Sigmoid colon (tissue), 7 donors: ENCODE measurements around the gene PRELID2. TPM values are rescaled to one million over a fixed set of nuclear protein-coding genes. Genes with fewer than 3 reads are reported as not detected.

ENCODE experiments used
- DNase-seq: peaks from one replicate; pipeline ENCODE4 v3.0.0-alpha.2; 2019
- H3K27ac ChIP-seq, 4 donors: fragments of 200-600 bp; sonication (generic); one replicate each; pipeline ENCODE4 v1.5.1; 2016 to 2019; ENCODE audit warnings: mild to moderate bottlenecking in 1 of 4
- H3K27me3 ChIP-seq, 3 donors: fragments of 200-600 bp; sonication (generic); one replicate each; pipeline ENCODE4 v1.5.1; 2019; ENCODE audit warnings: mild to moderate bottlenecking in 1 of 3
- H3K36me3 ChIP-seq, 4 donors: fragments of 200-600 bp; sonication (generic); one replicate each; pipeline ENCODE4 v1.5.1; 2016 to 2019
- H3K4me1 ChIP-seq, 4 donors: fragments of 200-600 bp; sonication (generic); one replicate each; pipeline ENCODE4 v1.5.1; 2017 to 2019
- H3K4me3 ChIP-seq, 4 donors: fragments of 200-600 bp; sonication (generic); one replicate each; pipeline ENCODE4 v1.5.1; 2017 to 2019; ENCODE audit warnings: mild to moderate bottlenecking in 2 of 4, moderate library complexity in 1 of 4
- H3K9me3 ChIP-seq, 4 donors: fragments of 200-600 bp in 3 of 4; sonication (generic) in 3 of 4; one replicate each; pipeline versions ENCODE4 v1.5.1 to v1.6.1; 2013 to 2019
- EP300 ChIP-seq, 4 donors: sonication (generic); formaldehyde crosslinking; IDR thresholded peaks; one replicate each; pipeline ENCODE4 v1.6.1; 2017; ENCODE audit warnings: antibody characterized with exemption in 4 of 4
- POLR2A ChIP-seq, 2 donors: fragments of 450-650 bp; IDR thresholded peaks; one replicate each; pipeline ENCODE4 v1.6.1; 2016; ENCODE audit warnings: antibody characterized with exemption in 2 of 2, mild to moderate bottlenecking in 2 of 2, moderate library complexity in 2 of 2
- POLR2AphosphoS5 ChIP-seq, 4 donors: sonication (generic); formaldehyde crosslinking; IDR thresholded peaks; one replicate each; pipeline ENCODE4 v1.6.1; 2017; ENCODE audit warnings: antibody characterized with exemption in 4 of 4
- WGBS, 2 donors: extraction: QIAGEN DNeasy Blood & Tissue Kit; methylation state at CpG; one replicate each; pipeline ENCODE4 v1.1.7; 2013; 5-methylcytosine and 5-hydroxymethylcytosine counted together
- intact Hi-C: fragments of 100-400 bp; cut with DNase I; formaldehyde crosslinking; loops from one replicate; pipeline ENCODE4 v1.15.1; 2023
- polyA plus RNA-seq, 3 donors: library from polyadenylated mRNA; stranded (reverse); fragments of 200-250 nt; gene quantifications; one replicate each; pipeline ENCODE4 v1.2.3, GENCODE V29; 2013
- total RNA-seq, 4 donors: library from RNA; depleted of rRNA; stranded (reverse); fragments of >200 nt; gene quantifications; one replicate each; pipeline ENCODE4 v1.1.0, GENCODE V29; 2016
- TF ChIP-seq, protein P1 (sequence below), 4 experiments: fragments of 450-650 bp in 3 of 4; fragments of 200-600 bp in 1 of 4; IDR thresholded peaks; one replicate each; pipeline ENCODE4 v1.5.1; 2016 to 2019; ENCODE audit warnings: antibody characterized with exemption in 4 of 4, mild to moderate bottlenecking in 3 of 4, moderate library complexity in 2 of 4
- donor health status: healthy with polysubstance abuse.
- donor health status: Bipolar disorder and iron deficiency.
- donor health status: healthy.

Gene PRELID2
- total and polyA plus RNA-seq, 7 donors: 7.1 to 62.5 (median 19.9) TPM

DNA sequence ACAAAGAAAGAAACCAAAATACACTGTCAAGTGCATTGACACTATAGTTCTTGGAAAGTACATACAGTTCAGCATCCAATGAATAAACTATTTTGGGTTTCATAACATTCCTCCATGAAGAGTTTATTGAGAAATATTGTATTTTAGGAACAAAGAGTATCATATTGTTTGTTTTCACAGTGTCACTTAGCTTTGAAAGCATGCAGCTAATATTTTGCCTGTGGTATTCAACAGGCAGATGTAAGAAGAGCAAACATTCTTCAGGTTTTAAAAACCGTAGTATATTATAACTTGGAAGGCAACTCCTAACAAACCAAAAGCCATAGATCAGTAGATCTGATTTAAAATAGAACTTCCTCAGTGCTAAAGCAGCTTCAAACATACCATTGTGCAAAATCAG lies 4.5 kb downstream of the PRELID2 start:
- H3K9me3 ChIP-seq: no peaks in the 10 kb centered on the region
- 11 to 37% methylated on average over 1 of the region's 1 CpG for WGBS, 2 donors
- peaks cover 0 to 29% (median 22%) of the 10 kb centered on the region in 4 donors for H3K4me1 ChIP-seq
- no peak overlapping the region for H3K4me3 ChIP-seq
- no peak for DNase-seq
- no peaks in the 10 kb centered on the region for H3K27me3 ChIP-seq
- TF ChIP-seq EP300 (IDR thresholded peaks at IDR 0.05) (no peak), POLR2A (IDR thresholded peaks at IDR 0.05) (no peak), POLR2AphosphoS5 (IDR thresholded peaks at IDR 0.05) (no peak)
- TF ChIP-seq, protein P1, sequence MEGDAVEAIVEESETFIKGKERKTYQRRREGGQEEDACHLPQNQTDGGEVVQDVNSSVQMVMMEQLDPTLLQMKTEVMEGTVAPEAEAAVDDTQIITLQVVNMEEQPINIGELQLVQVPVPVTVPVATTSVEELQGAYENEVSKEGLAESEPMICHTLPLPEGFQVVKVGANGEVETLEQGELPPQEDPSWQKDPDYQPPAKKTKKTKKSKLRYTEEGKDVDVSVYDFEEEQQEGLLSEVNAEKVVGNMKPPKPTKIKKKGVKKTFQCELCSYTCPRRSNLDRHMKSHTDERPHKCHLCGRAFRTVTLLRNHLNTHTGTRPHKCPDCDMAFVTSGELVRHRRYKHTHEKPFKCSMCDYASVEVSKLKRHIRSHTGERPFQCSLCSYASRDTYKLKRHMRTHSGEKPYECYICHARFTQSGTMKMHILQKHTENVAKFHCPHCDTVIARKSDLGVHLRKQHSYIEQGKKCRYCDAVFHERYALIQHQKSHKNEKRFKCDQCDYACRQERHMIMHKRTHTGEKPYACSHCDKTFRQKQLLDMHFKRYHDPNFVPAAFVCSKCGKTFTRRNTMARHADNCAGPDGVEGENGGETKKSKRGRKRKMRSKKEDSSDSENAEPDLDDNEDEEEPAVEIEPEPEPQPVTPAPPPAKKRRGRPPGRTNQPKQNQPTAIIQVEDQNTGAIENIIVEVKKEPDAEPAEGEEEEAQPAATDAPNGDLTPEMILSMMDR (IDR thresholded peaks at IDR 0.05): no peak
- H3K27ac ChIP-seq: peak overlapping the region in 2 of 4 donors; percentile 24 to 44
- intact Hi-C loops: loop anchor here (5.0 kb wide), 2 partner anchors 148 to 1628 kb away; no protein-coding TSS in a partner anchor
- no peaks in the 10 kb centered on the region for H3K36me3 ChIP-seq

- intact Hi-C loops: loop anchor here (5.0 kb wide), 2 partner anchors 148 to 1628 kb away; no protein-coding TSS in a partner anchor
- Histone ChIP-seq H3K4me3 (no peak overlapping the region), H3K36me3 (no peaks in the 10 kb centered on the region), H3K27ac (peak overlapping the region in 1 of 4 donors; percentile 44), H3K9me3 (no peaks in the 10 kb centered on the region), H3K4me1 (peaks cover 0 to 28% (median 20%) of the 10 kb centered on the region in 4 donors), H3K27me3 (no peaks in the 10 kb centered on the region)
- DNase-seq: no peak
- TF ChIP-seq, protein P1 (IDR thresholded peaks at IDR 0.05): no peak
- TF ChIP-seq POLR2A (IDR thresholded peaks at IDR 0.05) (no peak), POLR2AphosphoS5 (IDR thresholded peaks at IDR 0.05) (no peak), EP300 (IDR thresholded peaks at IDR 0.05) (no peak)
These were observed 5.3 kb downstream of the PRELID2 start for GRCh38 chr5:145829708-145830361.

- intact Hi-C loops: no loop called here
- H3K36me3 ChIP-seq: no peaks in the 10 kb centered on the region
- H3K9me3 ChIP-seq: no peaks in the 10 kb centered on the region
- TF ChIP-seq POLR2AphosphoS5 (IDR thresholded peaks at IDR 0.05) (no peak), POLR2A (IDR thresholded peaks at IDR 0.05) (no peak), EP300 (IDR thresholded peaks at IDR 0.05) (no peak)
- TF ChIP-seq, protein P1 (IDR thresholded peaks at IDR 0.05): no peak
- peaks cover 0 to 20% (median 11%) of the 10 kb centered on the region in 4 donors for H3K4me1 ChIP-seq
- WGBS, 2 donors: 51 to 78% methylated on average over 8 of the region's 8 CpGs
- DNase-seq: no peak
- H3K4me3 ChIP-seq: no peak overlapping the region
- no peak overlapping the region for H3K27ac ChIP-seq
- no peaks in the 10 kb centered on the region for H3K27me3 ChIP-seq
These were observed 8.1 kb downstream of the PRELID2 start for GRCh38 chr5:145826895-145827674.

DNA sequence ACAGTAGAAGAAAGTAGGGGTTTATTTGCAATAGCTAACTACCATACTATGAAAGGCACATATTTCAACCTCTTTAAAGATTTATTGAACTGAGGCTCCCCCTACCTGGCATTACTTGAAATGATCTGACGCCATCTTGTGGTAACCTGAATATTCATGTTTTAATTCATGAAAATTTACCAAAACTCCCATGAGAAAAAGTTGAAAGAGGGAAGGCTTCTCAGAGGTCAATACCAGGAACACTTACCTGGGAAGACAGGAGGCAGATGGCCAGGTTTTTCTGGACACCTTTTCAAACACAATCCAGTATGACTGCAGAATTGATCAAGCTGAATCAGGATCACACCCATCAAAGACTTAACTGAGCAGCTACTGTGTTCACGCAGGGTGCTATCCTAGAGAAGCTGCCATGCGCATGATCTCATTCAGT lies 9.4 kb downstream of the PRELID2 start:
- intact Hi-C loops: no loop called here
- Histone ChIP-seq H3K4me1 (peaks cover 0 to 11% (median 5%) of the 10 kb centered on the region in 4 donors), H3K4me3 (no peak overlapping the region), H3K27ac (no peak overlapping the region), H3K36me3 (no peaks in the 10 kb centered on the region), H3K27me3 (no peaks in the 10 kb centered on the region), H3K9me3 (no peaks in the 10 kb centered on the region)
- WGBS, 2 donors: 64 to 68% methylated on average over 3 of the region's 3 CpGs
- DNase-seq: no peak
- TF ChIP-seq EP300 (IDR thresholded peaks at IDR 0.05) (no peak), POLR2A (IDR thresholded peaks at IDR 0.05) (no peak), POLR2AphosphoS5 (IDR thresholded peaks at IDR 0.05) (no peak)
- TF ChIP-seq, protein P1 (IDR thresholded peaks at IDR 0.05): peak; percentile 46 to 66 (median 61)
